Measurements from ENCODE around the gene PAPPA.

The PAPPA gene

DNA sequence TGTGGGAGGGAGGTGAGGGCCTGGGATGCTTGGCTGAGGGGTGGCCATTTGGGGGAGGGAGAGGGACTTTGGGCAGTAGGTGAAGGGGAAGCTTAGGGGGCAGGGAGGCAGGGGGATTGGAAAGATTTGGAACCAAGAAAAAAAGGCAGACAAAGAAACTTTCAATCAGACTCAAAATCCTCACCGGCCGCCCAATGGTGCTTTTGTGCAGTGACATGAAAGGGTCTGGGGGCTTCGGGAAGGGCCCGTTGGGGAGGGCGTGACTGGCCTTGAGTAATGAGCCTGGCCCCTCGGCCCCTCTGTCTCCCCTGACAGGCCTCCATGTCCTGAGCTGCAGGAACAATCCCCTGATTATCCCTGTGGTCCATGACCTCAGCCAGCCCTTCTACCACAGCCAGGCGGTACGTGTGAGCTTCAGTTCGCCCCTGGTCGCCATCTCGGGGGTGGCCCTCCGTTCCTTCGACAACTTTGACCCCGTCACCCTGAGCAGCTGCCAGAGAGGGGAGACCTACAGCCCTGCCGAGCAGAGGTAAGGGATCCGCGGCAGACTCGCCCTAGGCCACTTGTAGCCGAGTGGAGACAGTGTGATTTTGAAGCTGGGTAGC lies 181.1 kb downstream of the PAPPA start:
- no peaks in the 10 kb centered on the region for H3K36me3 ChIP-seq (ENCODE audit: control insufficient read depth in 1 of 2, insufficient read depth in 2 of 2, low read length in 2 of 2)
- H3K4me1 ChIP-seq (ENCODE audit: control insufficient read depth in 1 of 2, insufficient read depth in 2 of 2, low read length in 2 of 2) = no peaks in the 10 kb centered on the region
- no peak overlapping the region for H3K4me3 ChIP-seq (ENCODE audit: low read depth in 1 of 2, low read length in 2 of 2)
- no peak overlapping the region for H3K9ac ChIP-seq (ENCODE audit: low read depth in 1 of 2, low read length in 2 of 2)
- no peak overlapping the region for H3K27ac ChIP-seq (ENCODE audit: low read depth, low read length)
- H3K9me3 ChIP-seq (ENCODE audit: control insufficient read depth in 1 of 2, low read length in 2 of 2) = no peaks in the 10 kb centered on the region
- no peaks in the 10 kb centered on the region for H3K27me3 ChIP-seq (ENCODE audit: control insufficient read depth in 1 of 2, insufficient read depth in 2 of 2, low read length in 2 of 2)

- no peaks in the 10 kb centered on the region for H3K9me3 ChIP-seq (ENCODE audit: control insufficient read depth in 1 of 2, low read length in 2 of 2)
- H3K27ac ChIP-seq (ENCODE audit: low read depth, low read length) = no peak overlapping the region
- no peaks in the 10 kb centered on the region for H3K4me1 ChIP-seq (ENCODE audit: control insufficient read depth in 1 of 2, insufficient read depth in 2 of 2, low read length in 2 of 2)
- no peak overlapping the region for H3K9ac ChIP-seq (ENCODE audit: low read depth in 1 of 2, low read length in 2 of 2)
- no peak overlapping the region for H3K4me3 ChIP-seq (ENCODE audit: low read depth in 1 of 2, low read length in 2 of 2)
- H3K27me3 ChIP-seq (ENCODE audit: control insufficient read depth in 1 of 2, insufficient read depth in 2 of 2, low read length in 2 of 2) = no peaks in the 10 kb centered on the region
- no peaks in the 10 kb centered on the region for H3K36me3 ChIP-seq (ENCODE audit: control insufficient read depth in 1 of 2, insufficient read depth in 2 of 2, low read length in 2 of 2)
Observed at GRCh38 chr9:116335392-116335791, 181.8 kb downstream of the PAPPA start.

DNA sequence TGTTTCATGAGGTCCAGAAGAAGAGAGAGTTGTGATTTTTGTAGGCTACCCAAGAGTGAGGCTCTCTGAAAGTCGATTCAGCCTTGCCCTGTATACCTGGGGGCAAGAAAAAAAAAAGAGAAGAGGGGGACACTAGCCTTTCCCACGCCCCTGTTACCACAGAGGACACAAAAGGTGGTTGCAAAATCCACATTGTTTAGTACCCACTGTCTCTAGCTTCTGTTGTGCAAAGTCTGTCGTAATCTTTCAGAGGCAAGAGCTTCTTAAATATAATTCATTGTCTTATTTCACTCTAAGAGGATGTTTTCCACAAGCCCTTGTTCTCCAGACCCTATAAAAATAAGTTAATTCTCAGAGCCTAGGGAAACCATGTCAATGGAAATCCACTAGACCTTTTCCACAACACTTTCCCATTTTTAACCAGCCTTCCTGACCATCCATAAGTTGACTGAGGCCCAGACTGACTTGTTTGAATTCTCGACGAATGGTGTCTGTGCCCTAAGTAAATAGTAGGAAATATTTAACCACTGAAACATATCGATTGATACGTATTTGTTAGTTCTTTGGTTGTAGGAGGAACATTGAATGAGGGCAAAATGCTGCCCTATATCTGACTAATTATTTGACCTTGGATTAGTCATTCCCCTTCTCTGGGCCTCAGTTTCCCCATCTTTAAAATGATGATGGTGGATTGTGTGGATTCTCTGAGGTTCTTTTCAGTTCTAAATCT lies 182.7 kb downstream of the PAPPA start:
- Histone ChIP-seq H3K4me3 (ENCODE audit: low read depth in 1 of 2, low read length in 2 of 2) (no peak overlapping the region), H3K27ac (ENCODE audit: low read depth, low read length) (no peak overlapping the region), H3K9me3 (ENCODE audit: control insufficient read depth in 1 of 2, low read length in 2 of 2) (no peaks in the 10 kb centered on the region), H3K27me3 (ENCODE audit: control insufficient read depth in 1 of 2, insufficient read depth in 2 of 2, low read length in 2 of 2) (no peaks in the 10 kb centered on the region), H3K36me3 (ENCODE audit: control insufficient read depth in 1 of 2, insufficient read depth in 2 of 2, low read length in 2 of 2) (no peaks in the 10 kb centered on the region), H3K4me1 (ENCODE audit: control insufficient read depth in 1 of 2, insufficient read depth in 2 of 2, low read length in 2 of 2) (no peaks in the 10 kb centered on the region), H3K9ac (ENCODE audit: low read depth in 1 of 2, low read length in 2 of 2) (no peak overlapping the region)

DNA sequence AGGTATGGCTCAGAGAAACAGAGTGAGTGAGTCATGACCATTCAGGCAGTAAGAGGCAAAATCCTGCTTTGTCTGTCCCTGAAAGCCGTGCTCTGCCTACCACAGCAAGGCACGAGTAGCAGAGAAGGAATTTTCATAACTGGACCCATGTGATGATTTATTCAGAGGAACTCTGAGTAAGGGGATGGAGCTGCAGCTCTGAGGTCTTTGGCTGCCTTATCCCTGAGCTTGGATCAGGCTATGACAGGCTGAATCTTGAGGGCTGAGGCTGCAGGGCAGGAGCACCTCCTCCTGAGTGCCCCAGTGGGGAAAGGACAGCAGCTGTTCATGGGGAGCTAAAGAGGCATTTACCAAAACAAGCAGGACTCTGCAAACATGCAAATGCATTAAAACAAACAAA lies 183.4 kb downstream of the PAPPA start:
- no peaks in the 10 kb centered on the region for H3K36me3 ChIP-seq (ENCODE audit: control insufficient read depth in 1 of 2, insufficient read depth in 2 of 2, low read length in 2 of 2)
- no peak overlapping the region for H3K9ac ChIP-seq (ENCODE audit: low read depth in 1 of 2, low read length in 2 of 2)
- H3K9me3 ChIP-seq (ENCODE audit: control insufficient read depth in 1 of 2, low read length in 2 of 2) = no peaks in the 10 kb centered on the region
- H3K4me3 ChIP-seq (ENCODE audit: low read depth in 1 of 2, low read length in 2 of 2) = no peak overlapping the region
- no peaks in the 10 kb centered on the region for H3K27me3 ChIP-seq (ENCODE audit: control insufficient read depth in 1 of 2, insufficient read depth in 2 of 2, low read length in 2 of 2)
- no peak overlapping the region for H3K27ac ChIP-seq (ENCODE audit: low read depth, low read length)
- no peaks in the 10 kb centered on the region for H3K4me1 ChIP-seq (ENCODE audit: control insufficient read depth in 1 of 2, insufficient read depth in 2 of 2, low read length in 2 of 2)

- Histone ChIP-seq H3K27me3 (ENCODE audit: control insufficient read depth in 1 of 2, insufficient read depth in 2 of 2, low read length in 2 of 2) (no peaks in the 10 kb centered on the region), H3K4me1 (ENCODE audit: control insufficient read depth in 1 of 2, insufficient read depth in 2 of 2, low read length in 2 of 2) (no peaks in the 10 kb centered on the region)
Observed at GRCh38 chr9:116340270-116340669, 186.7 kb downstream of the PAPPA start.

DNA sequence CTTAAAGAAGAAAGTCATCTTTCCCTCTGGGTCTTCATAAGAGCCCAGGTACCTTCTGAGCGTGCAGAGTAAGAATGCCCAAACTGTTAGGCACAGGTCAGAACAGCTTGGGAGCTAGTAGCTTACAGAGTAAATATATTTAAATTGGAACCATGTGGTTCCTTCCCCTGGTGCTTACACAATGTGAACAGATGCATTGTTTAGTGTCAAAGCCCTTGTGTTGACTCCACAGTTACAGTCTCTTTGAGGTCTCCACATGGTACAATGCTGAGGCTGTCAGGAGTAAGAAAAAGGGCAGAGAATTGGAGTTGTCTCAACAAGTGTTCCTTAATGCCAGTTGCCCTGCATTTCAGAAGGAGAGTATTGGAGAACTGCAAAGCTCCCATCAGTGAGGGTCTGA lies 188.5 kb downstream of the PAPPA start:
- H3K4me1 ChIP-seq (ENCODE audit: control insufficient read depth in 1 of 2, insufficient read depth in 2 of 2, low read length in 2 of 2) = no peaks in the 10 kb centered on the region
- H3K9me3 ChIP-seq (ENCODE audit: control insufficient read depth in 1 of 2, low read length in 2 of 2) = no peaks in the 10 kb centered on the region
- no peak overlapping the region for H3K4me3 ChIP-seq (ENCODE audit: low read depth in 1 of 2, low read length in 2 of 2)
- no peaks in the 10 kb centered on the region for H3K36me3 ChIP-seq (ENCODE audit: control insufficient read depth in 1 of 2, insufficient read depth in 2 of 2, low read length in 2 of 2)
- no peak overlapping the region for H3K27ac ChIP-seq (ENCODE audit: low read depth, low read length)
- no peaks in the 10 kb centered on the region for H3K27me3 ChIP-seq (ENCODE audit: control insufficient read depth in 1 of 2, insufficient read depth in 2 of 2, low read length in 2 of 2)
- H3K9ac ChIP-seq (ENCODE audit: low read depth in 1 of 2, low read length in 2 of 2) = no peak overlapping the region

More at GRCh38 chr9:116340270-116340669, 186.7 kb downstream of the PAPPA start:
- Histone ChIP-seq H3K4me3 (ENCODE audit: low read depth in 1 of 2, low read length in 2 of 2) (no peak overlapping the region), H3K36me3 (ENCODE audit: control insufficient read depth in 1 of 2, insufficient read depth in 2 of 2, low read length in 2 of 2) (no peaks in the 10 kb centered on the region), H3K9me3 (ENCODE audit: control insufficient read depth in 1 of 2, low read length in 2 of 2) (no peaks in the 10 kb centered on the region), H3K27ac (ENCODE audit: low read depth, low read length) (no peak overlapping the region), H3K9ac (ENCODE audit: low read depth in 1 of 2, low read length in 2 of 2) (no peak overlapping the region)

- H3K27me3 ChIP-seq (ENCODE audit: control insufficient read depth in 1 of 2, insufficient read depth in 2 of 2, low read length in 2 of 2) = no peaks in the 10 kb centered on the region
- no peaks in the 10 kb centered on the region for H3K36me3 ChIP-seq (ENCODE audit: control insufficient read depth in 1 of 2, insufficient read depth in 2 of 2, low read length in 2 of 2)
- H3K9me3 ChIP-seq (ENCODE audit: control insufficient read depth in 1 of 2, low read length in 2 of 2) = no peaks in the 10 kb centered on the region
- no peak overlapping the region for H3K9ac ChIP-seq (ENCODE audit: low read depth in 1 of 2, low read length in 2 of 2)
- H3K4me1 ChIP-seq (ENCODE audit: control insufficient read depth in 1 of 2, insufficient read depth in 2 of 2, low read length in 2 of 2) = no peaks in the 10 kb centered on the region
- H3K27ac ChIP-seq (ENCODE audit: low read depth, low read length) = no peak overlapping the region
- no peak overlapping the region for H3K4me3 ChIP-seq (ENCODE audit: low read depth in 1 of 2, low read length in 2 of 2)
Observed at GRCh38 chr9:116342941-116343340, 189.3 kb downstream of the PAPPA start.

GRCh38 chr9:116344416-116344815 lies 190.8 kb downstream of the PAPPA start:
- Histone ChIP-seq H3K36me3 (ENCODE audit: control insufficient read depth in 1 of 2, insufficient read depth in 2 of 2, low read length in 2 of 2) (no peaks in the 10 kb centered on the region), H3K9ac (ENCODE audit: low read depth in 1 of 2, low read length in 2 of 2) (no peak overlapping the region), H3K4me3 (ENCODE audit: low read depth in 1 of 2, low read length in 2 of 2) (no peak overlapping the region), H3K27me3 (ENCODE audit: control insufficient read depth in 1 of 2, insufficient read depth in 2 of 2, low read length in 2 of 2) (no peaks in the 10 kb centered on the region), H3K9me3 (ENCODE audit: control insufficient read depth in 1 of 2, low read length in 2 of 2) (no peaks in the 10 kb centered on the region), H3K27ac (ENCODE audit: low read depth, low read length) (no peak overlapping the region), H3K4me1 (ENCODE audit: control insufficient read depth in 1 of 2, insufficient read depth in 2 of 2, low read length in 2 of 2) (no peaks in the 10 kb centered on the region)

- Histone ChIP-seq H3K27me3 (ENCODE audit: control insufficient read depth in 1 of 2, insufficient read depth in 2 of 2, low read length in 2 of 2) (no peaks in the 10 kb centered on the region), H3K36me3 (ENCODE audit: control insufficient read depth in 1 of 2, insufficient read depth in 2 of 2, low read length in 2 of 2) (no peaks in the 10 kb centered on the region), H3K9me3 (ENCODE audit: control insufficient read depth in 1 of 2, low read length in 2 of 2) (no peaks in the 10 kb centered on the region), H3K4me1 (ENCODE audit: control insufficient read depth in 1 of 2, insufficient read depth in 2 of 2, low read length in 2 of 2) (no peaks in the 10 kb centered on the region), H3K9ac (ENCODE audit: low read depth in 1 of 2, low read length in 2 of 2) (no peak overlapping the region), H3K4me3 (ENCODE audit: low read depth in 1 of 2, low read length in 2 of 2) (no peak overlapping the region), H3K27ac (ENCODE audit: low read depth, low read length) (no peak overlapping the region)
Observed at GRCh38 chr9:116345393-116345792, 191.8 kb downstream of the PAPPA start.

DNA sequence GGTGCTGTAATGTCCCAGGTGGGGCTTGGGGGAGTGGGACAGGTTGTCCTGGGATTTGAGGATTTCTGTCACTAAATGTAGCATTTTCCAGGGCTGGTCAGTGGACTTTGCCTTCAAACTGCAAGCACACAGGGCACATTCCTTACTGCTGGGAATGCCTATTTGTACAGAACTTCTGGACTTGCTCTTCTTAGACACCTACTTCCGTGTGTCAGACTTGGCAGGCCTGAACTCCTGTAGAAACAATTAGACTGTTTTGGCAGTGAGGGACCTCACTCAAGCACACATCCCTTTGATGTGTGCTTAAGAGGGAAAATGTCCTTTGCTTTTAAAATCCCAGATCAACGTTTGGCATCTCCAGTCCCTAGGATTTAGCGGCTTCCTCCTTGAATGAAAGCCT lies 192.2 kb downstream of the PAPPA start:
- Histone ChIP-seq H3K4me3 (ENCODE audit: low read depth in 1 of 2, low read length in 2 of 2) (no peak overlapping the region), H3K27ac (ENCODE audit: low read depth, low read length) (no peak overlapping the region), H3K9me3 (ENCODE audit: control insufficient read depth in 1 of 2, low read length in 2 of 2) (no peaks in the 10 kb centered on the region), H3K4me1 (ENCODE audit: control insufficient read depth in 1 of 2, insufficient read depth in 2 of 2, low read length in 2 of 2) (no peaks in the 10 kb centered on the region), H3K27me3 (ENCODE audit: control insufficient read depth in 1 of 2, insufficient read depth in 2 of 2, low read length in 2 of 2) (no peaks in the 10 kb centered on the region), H3K36me3 (ENCODE audit: control insufficient read depth in 1 of 2, insufficient read depth in 2 of 2, low read length in 2 of 2) (no peaks in the 10 kb centered on the region), H3K9ac (ENCODE audit: low read depth in 1 of 2, low read length in 2 of 2) (no peak overlapping the region)
